ENCODE data around the gene PTPRJ. TPM values are rescaled to one million over a fixed set of nuclear protein-coding genes. Genes with fewer than 3 reads are reported as not detected.
A peak's percentile ranks its signal among the peaks of the same experiment; 100 is the strongest.
"Not testable (repeated sequence)": the region's sequence is repeated elsewhere in the genome, so short reads cannot be mapped to it uniquely, and the experiment has no call there.

The PTPRJ gene
- total and polyA plus RNA-seq, 10 donors = 6.4 to 135 (median 74.6) TPM

DNA sequence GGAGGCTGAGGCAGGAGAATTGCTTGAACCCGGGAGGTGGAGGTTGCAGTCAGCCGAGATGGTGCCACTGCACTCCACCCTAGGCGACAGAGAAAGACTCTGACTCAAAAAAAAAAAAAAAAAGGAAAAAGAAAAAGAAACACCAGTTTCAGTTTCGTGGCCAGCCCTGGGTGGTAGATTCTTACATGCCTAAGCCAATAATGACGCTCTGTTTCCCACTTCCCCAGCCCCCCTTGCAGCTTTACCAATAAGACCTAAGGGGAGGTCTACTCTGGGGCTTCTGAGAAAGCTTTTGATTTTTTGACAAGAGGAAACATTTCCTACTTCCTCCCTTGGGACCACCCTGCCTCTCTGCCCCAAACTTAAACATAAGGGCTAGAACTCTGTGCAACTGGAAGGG lies 30.0 kb upstream of the PTPRJ start:
- TF ChIP-seq, protein P1, sequence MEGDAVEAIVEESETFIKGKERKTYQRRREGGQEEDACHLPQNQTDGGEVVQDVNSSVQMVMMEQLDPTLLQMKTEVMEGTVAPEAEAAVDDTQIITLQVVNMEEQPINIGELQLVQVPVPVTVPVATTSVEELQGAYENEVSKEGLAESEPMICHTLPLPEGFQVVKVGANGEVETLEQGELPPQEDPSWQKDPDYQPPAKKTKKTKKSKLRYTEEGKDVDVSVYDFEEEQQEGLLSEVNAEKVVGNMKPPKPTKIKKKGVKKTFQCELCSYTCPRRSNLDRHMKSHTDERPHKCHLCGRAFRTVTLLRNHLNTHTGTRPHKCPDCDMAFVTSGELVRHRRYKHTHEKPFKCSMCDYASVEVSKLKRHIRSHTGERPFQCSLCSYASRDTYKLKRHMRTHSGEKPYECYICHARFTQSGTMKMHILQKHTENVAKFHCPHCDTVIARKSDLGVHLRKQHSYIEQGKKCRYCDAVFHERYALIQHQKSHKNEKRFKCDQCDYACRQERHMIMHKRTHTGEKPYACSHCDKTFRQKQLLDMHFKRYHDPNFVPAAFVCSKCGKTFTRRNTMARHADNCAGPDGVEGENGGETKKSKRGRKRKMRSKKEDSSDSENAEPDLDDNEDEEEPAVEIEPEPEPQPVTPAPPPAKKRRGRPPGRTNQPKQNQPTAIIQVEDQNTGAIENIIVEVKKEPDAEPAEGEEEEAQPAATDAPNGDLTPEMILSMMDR (IDR thresholded peaks at IDR 0.05 in 8 of 11, conservative IDR thresholded peaks at IDR 0.05 in 3 of 11) = no peak
- no peak for TF ChIP-seq POLR2A (IDR thresholded peaks at IDR 0.05)
- no peak for TF ChIP-seq POLR2AphosphoS5 (IDR thresholded peaks at IDR 0.05)
- H3K36me3 ChIP-seq = no peaks in the 10 kb centered on the region
- no peaks in the 10 kb centered on the region for H3K9me3 ChIP-seq
- H3K4me1 ChIP-seq = peaks cover 13 to 75% (median 52%) of the 10 kb centered on the region in 6 donors
- no peaks in the 10 kb centered on the region for H3K27me3 ChIP-seq (replicated peaks in 1 of 7)
- DNase-seq = peak; percentile 81
- peak overlapping the region; percentile 32 to 79 (median 67) for H3K27ac ChIP-seq
- 2 to 11% (median 9%) methylated on average over 5 of the region's 5 CpGs for WGBS, 5 donors
- peak overlapping the region in 1 of 8 donors; percentile 27 for H3K4me3 ChIP-seq
- intact Hi-C loops (cut with DNase I; ENCODE audit: low total_unique reads) = no loop called here

GRCh38 chr11:47951504-47951903 lies 28.9 kb upstream of the PTPRJ start:
- H3K27me3 ChIP-seq (replicated peaks in 1 of 7); H3K4me3 ChIP-seq; intact Hi-C loops (cut with DNase I; ENCODE audit: low total_unique reads); H3K36me3 ChIP-seq; H3K9me3 ChIP-seq: not testable (repeated sequence)
- Histone ChIP-seq H3K4me1 (peaks cover 13 to 70% (median 50%) of the 10 kb centered on the region in 6 donors), H3K27ac (peak overlapping the region in 5 of 8 donors; percentile 5 to 79 (median 69))
- peak in 1 of 3 donors; percentile 30 for TF ChIP-seq POLR2AphosphoS5 (IDR thresholded peaks at IDR 0.05)
- WGBS, 5 donors = 70 to 93% (median 88%) methylated on average over 11 to 12 of the region's 12 CpGs
- peak; percentile 74 for DNase-seq

- TF ChIP-seq POLR2AphosphoS5 (IDR thresholded peaks at IDR 0.05) (no peak), POLR2A (IDR thresholded peaks at IDR 0.05) (no peak)
- TF ChIP-seq, protein P1 (IDR thresholded peaks at IDR 0.05 in 8 of 11, conservative IDR thresholded peaks at IDR 0.05 in 3 of 11) = no peak
- Histone ChIP-seq H3K4me1 (peaks cover 3 to 33% (median 17%) of the 10 kb centered on the region in 6 donors), H3K4me3 (no peak overlapping the region), H3K9me3 (no peaks in the 10 kb centered on the region), H3K27me3 (replicated peaks in 1 of 7) (no peaks in the 10 kb centered on the region), H3K36me3 (no peaks in the 10 kb centered on the region), H3K27ac (no peak overlapping the region)
- DNase-seq = no peak
- intact Hi-C loops (cut with DNase I; ENCODE audit: low total_unique reads) = no loop called here
- WGBS, 5 donors = 86 to 93% (median 88%) methylated on average over 4 of the region's 4 CpGs
These were observed 25.2 kb upstream of the PTPRJ start for GRCh38 chr11:47955061-47955755.

DNA sequence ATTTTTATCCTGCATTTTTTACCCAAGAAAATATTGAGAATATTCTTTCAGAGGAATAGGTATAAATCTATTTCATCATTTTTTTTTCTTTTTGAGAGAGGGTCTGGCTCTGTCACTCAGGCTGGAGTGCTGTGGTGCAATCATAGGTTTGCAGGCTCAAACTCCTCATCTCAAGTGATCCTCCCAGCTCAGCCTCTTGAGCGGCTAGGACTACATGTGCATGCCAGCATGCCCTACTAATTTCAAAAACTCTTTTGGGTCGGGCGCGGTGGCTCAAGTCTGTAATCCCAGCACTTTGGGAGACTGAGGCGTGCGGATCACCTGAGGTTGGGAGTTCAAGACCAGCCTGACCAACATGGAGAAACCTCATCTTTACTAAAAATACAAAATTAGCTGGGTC lies 20.3 kb upstream of the PTPRJ start:
- TF ChIP-seq POLR2A (IDR thresholded peaks at IDR 0.05) (no peak), POLR2AphosphoS5 (IDR thresholded peaks at IDR 0.05) (no peak)
- TF ChIP-seq, protein P1 (IDR thresholded peaks at IDR 0.05 in 8 of 11, conservative IDR thresholded peaks at IDR 0.05 in 3 of 11) = no peak
- H3K27me3 ChIP-seq (replicated peaks in 1 of 7) = no peaks in the 10 kb centered on the region
- intact Hi-C loops (cut with DNase I; ENCODE audit: low total_unique reads) = no loop called here
- peaks cover 0 to 8% (median 5%) of the 10 kb centered on the region in 6 donors for H3K4me1 ChIP-seq
- WGBS, 5 donors = 94 to 100% (median 98%) methylated on average over 6 of the region's 6 CpGs
- no peaks in the 10 kb centered on the region for H3K36me3 ChIP-seq
- H3K4me3 ChIP-seq = no peak overlapping the region
- no peak for DNase-seq
- H3K9me3 ChIP-seq = no peaks in the 10 kb centered on the region
- no peak overlapping the region for H3K27ac ChIP-seq
